PC-9 (cell line): Measurements from ENCODE around the gene KL. TPM values are rescaled to one million over a fixed set of nuclear protein-coding genes. Genes with fewer than 3 reads are reported as not detected.

Experiments
- BruUV-seq: library from RNA; stranded (reverse); fragments of 400-500 nt; replicated peaks from 2 replicates; lab custom pipeline; 2021; lab: Mats Ljungman, UMichigan
- CTCF ChIA-PET: fragments of 300-600 bp; sonication (Branson Sonifier 250); formaldehyde crosslinking; loops from one replicate; lab custom pipeline; 2022; ENCODE audit warnings: antibody characterized with exemption; lab: Charles Lee
- POLR2A ChIA-PET: fragments of 300-600 bp; sonication (Branson Sonifier 250); formaldehyde crosslinking; loops from one replicate; lab custom pipeline; 2022; ENCODE audit warnings: antibody characterized with exemption; ENCODE audit not compliant: unreplicated experiment; lab: Charles Lee
- DNase-seq, 2 experiments: peaks; one replicate each; pipeline versions ENCODE4 v3.0.0 to v3.0.0-alpha.2; 2015 to 2022; ENCODE audit warnings: mixed read lengths in 1 of 2
- H2AFZ ChIP-seq: fragments of 200-600 bp; sonication (generic); 2 replicates; pipeline ENCODE4 v1.8.1; 2017; ENCODE audit warnings: antibody characterized with exemption
- H3F3A ChIP-seq: fragments of 200-600 bp; sonication (generic); 2 replicates; pipeline ENCODE4 v1.8.1; 2017; ENCODE audit warnings: antibody characterized with exemption, mild to moderate bottlenecking, low read depth; ENCODE audit not compliant: insufficient read depth
- H3K27ac ChIP-seq: fragments of 200-600 bp; sonication (generic); 2 replicates; pipeline ENCODE4 v1.6.1; 2016; ENCODE audit warnings: mixed run types
- H3K27me3 ChIP-seq: fragments of 200-600 bp; sonication (generic); 2 replicates; pipeline ENCODE4 v1.6.1; 2016; ENCODE audit warnings: low read depth, mixed run types; ENCODE audit not compliant: insufficient read depth
- H3K36me3 ChIP-seq: fragments of 200-600 bp; sonication (generic); 2 replicates; pipeline ENCODE4 v1.6.1; 2016; ENCODE audit warnings: low read depth, mixed run types
- H3K4me1 ChIP-seq: fragments of 200-600 bp; sonication (generic); replicated peaks from 2 replicates; pipeline ENCODE4 v1.6.1; 2016; ENCODE audit warnings: mixed run types; ENCODE audit not compliant: insufficient read depth
- H3K4me2 ChIP-seq: fragments of 200-600 bp; sonication (generic); 2 replicates; pipeline ENCODE4 v1.6.1; 2017; ENCODE audit warnings: mixed run types
- H3K4me3 ChIP-seq: fragments of 200-600 bp; sonication (generic); 2 replicates; pipeline ENCODE4 v1.6.1; 2016; ENCODE audit warnings: mixed run types
- H3K79me2 ChIP-seq: fragments of 200-600 bp; sonication (generic); 2 replicates; pipeline ENCODE4 v1.6.1; 2017; ENCODE audit warnings: low read depth, mixed run types
- H3K9me2 ChIP-seq: fragments of 200-600 bp; sonication (generic); 2 replicates; pipeline ENCODE4 v1.8.1; 2017; ENCODE audit warnings: mild to moderate bottlenecking; ENCODE audit not compliant: insufficient read depth
- H3K9me3 ChIP-seq: fragments of 200-600 bp; sonication (generic); 2 replicates; pipeline ENCODE4 v1.8.1; 2016; ENCODE audit warnings: low read depth; ENCODE audit not compliant: insufficient read depth
- H4K20me1 ChIP-seq: fragments of 200-600 bp; sonication (generic); 2 replicates; pipeline ENCODE4 v1.8.1; 2017; ENCODE audit not compliant: insufficient read depth
- CTCF ChIP-seq: fragments of 200-600 bp; sonication (generic); conservative IDR thresholded peaks from 2 replicates; pipeline ENCODE4 v1.6.1; 2017; ENCODE audit warnings: mixed run types, antibody characterized with exemption, mild to moderate bottlenecking, moderate library complexity
- EZH2 ChIP-seq: fragments of 200-600 bp; sonication (generic); IDR thresholded peaks from 2 replicates; pipeline ENCODE4 v1.8.0; 2017; ENCODE audit warnings: antibody characterized with exemption, low read depth
- intact Hi-C: fragments of 100-400 bp; cut with micrococcal nuclease; formaldehyde crosslinking; loops from one replicate; pipeline ENCODE4 v1.10.0; 2022; ENCODE audit not compliant: unreplicated experiment
- total RNA-seq: library from RNA; stranded (reverse); gene quantifications from 2 replicates; pipeline ENCODE4 v1.2.3, GENCODE V29; 2021

KL gene
- total RNA-seq, 1 experiment from 2014 or later = 1.4 TPM

DNA sequence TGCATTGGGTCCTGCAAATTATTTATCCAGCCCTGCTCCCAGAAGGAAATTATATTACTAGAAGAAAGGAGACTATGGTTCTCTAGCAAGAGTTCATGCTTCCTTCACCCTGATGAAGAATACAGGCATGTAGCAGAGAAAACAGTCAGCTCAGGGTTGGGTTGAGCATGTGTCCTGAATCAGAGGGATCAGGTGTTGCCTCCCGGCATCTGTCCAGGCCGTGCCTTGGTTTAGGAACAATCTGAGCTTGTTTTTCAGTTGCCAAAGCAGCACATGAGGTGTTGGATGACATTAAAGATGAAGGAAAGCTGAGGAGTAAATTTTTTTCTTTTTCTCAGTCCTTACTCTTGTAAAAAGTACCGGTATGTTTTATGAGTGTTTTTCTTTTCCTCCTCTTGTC lies 62.0 kb downstream of the KL start:
- H3F3A ChIP-seq = no peaks in the 10 kb centered on the region
- BruUV-seq = no TSS peak
- no peak for TF ChIP-seq EZH2
- no peak for TF ChIP-seq CTCF
- no peak overlapping the region for H3K4me2 ChIP-seq
- H3K9me2 ChIP-seq = 0 out of 2 replicates have a peak, but pooled peaks cover 4% of the 10 kb centered on the region
- ChIA-PET CTCF (no interaction called here), POLR2A (no interaction called here)
- intact Hi-C loops = no loop called here
- H3K4me1 ChIP-seq = 0 out of 2 replicates have a peak, but pooled peaks cover 4% of the 10 kb centered on the region
- H3K9me3 ChIP-seq = no peaks in the 10 kb centered on the region
- no peaks in the 10 kb centered on the region for H3K36me3 ChIP-seq
- no peaks in the 10 kb centered on the region for H3K79me2 ChIP-seq
- H3K4me3 ChIP-seq = no peak overlapping the region
- no peak overlapping the region for H3K27ac ChIP-seq
- H4K20me1 ChIP-seq = no peaks in the 10 kb centered on the region
- H2AFZ ChIP-seq = no peak overlapping the region
- DNase-seq = no peak
- H3K27me3 ChIP-seq = no peaks in the 10 kb centered on the region

- H3K4me2 ChIP-seq = no peak overlapping the region
- 0 out of 2 replicates have a peak, but pooled peaks cover 4% of the 10 kb centered on the region for H3K4me1 ChIP-seq
- H3K9me3 ChIP-seq = no peaks in the 10 kb centered on the region
- H3K79me2 ChIP-seq = no peaks in the 10 kb centered on the region
- CTCF ChIA-PET = no interaction called here
- no TSS peak for BruUV-seq
- H3K9me2 ChIP-seq = 0 out of 2 replicates have a peak, but pooled peaks cover 4% of the 10 kb centered on the region
- no peaks in the 10 kb centered on the region for H3K27me3 ChIP-seq
- POLR2A ChIA-PET = no interaction called here
- DNase-seq = no peak
- no peaks in the 10 kb centered on the region for H3K36me3 ChIP-seq
- no peak overlapping the region for H2AFZ ChIP-seq
- H3K27ac ChIP-seq = no peak overlapping the region
- no peaks in the 10 kb centered on the region for H4K20me1 ChIP-seq
- intact Hi-C loops = no loop called here
- no peak overlapping the region for H3K4me3 ChIP-seq
- H3F3A ChIP-seq = no peaks in the 10 kb centered on the region
- TF ChIP-seq EZH2 (no peak), CTCF (no peak)
Measured at GRCh38 chr13:33079960-33080359, 63.7 kb downstream of the KL start.

- H3K9me3 ChIP-seq = no peaks in the 10 kb centered on the region
- no peak overlapping the region for H3K4me3 ChIP-seq
- no peak overlapping the region for H3K4me2 ChIP-seq
- DNase-seq = no peak
- no peaks in the 10 kb centered on the region for H3F3A ChIP-seq
- ChIA-PET POLR2A (no interaction called here), CTCF (no interaction called here)
- H3K79me2 ChIP-seq = no peaks in the 10 kb centered on the region
- 0 out of 2 replicates have a peak, but pooled peaks cover 4% of the 10 kb centered on the region for H3K9me2 ChIP-seq
- H2AFZ ChIP-seq = 0 out of 2 replicates have a peak overlapping the region, but pooled peaks have one; percentile 45
- intact Hi-C loops = no loop called here
- no peak for TF ChIP-seq EZH2
- no peak for TF ChIP-seq CTCF
- no peaks in the 10 kb centered on the region for H4K20me1 ChIP-seq
- H3K27ac ChIP-seq = no peak overlapping the region
- H3K27me3 ChIP-seq = no peaks in the 10 kb centered on the region
- no peaks in the 10 kb centered on the region for H3K36me3 ChIP-seq
- H3K4me1 ChIP-seq = 0 out of 2 replicates have a peak, but pooled peaks cover 4% of the 10 kb centered on the region
- BruUV-seq = no TSS peak
Measured at GRCh38 chr13:33080972-33081590, 64.9 kb downstream of the KL start.
